Measurements from ENCODE around the gene FAM222A. TPM values are rescaled to one million over a fixed set of nuclear protein-coding genes. Genes with fewer than 3 reads are reported as not detected.

The FAM222A gene
- total RNA-seq, 2 donors from 2014 or later = 0.53 to 0.55 TPM

- ATAC-seq (replicated peaks in 1 of 2) = peak; percentile 45 to 60
Measured at GRCh38 chr12:109696485-109697269, 16.9 kb upstream of the FAM222A start.

GRCh38 chr12:109697270-109697553, 16.4 kb upstream of the FAM222A start:
- no peak for ATAC-seq (replicated peaks in 1 of 2)
- no peak for DNase-seq
- no peak overlapping the region for H3K4me3 Mint-ChIP-seq
- H3K4me1 Mint-ChIP-seq (ENCODE audit: low read depth) = peaks cover 7% of the 10 kb centered on the region
- no peaks in the 10 kb centered on the region for H3K36me3 Mint-ChIP-seq (ENCODE audit: insufficient read depth in 2 of 2)
- H3K27me3 Mint-ChIP-seq (ENCODE audit: low read depth) = peaks cover 21% of the 10 kb centered on the region
- H3K27ac Mint-ChIP-seq = no peak overlapping the region
- no peaks in the 10 kb centered on the region for H3K9me3 Mint-ChIP-seq

More at GRCh38 chr12:109696485-109697269, 16.9 kb upstream of the FAM222A start:
- DNase-seq = peak in 1 of 2 donors; percentile 14
- Mint-ChIP-seq H3K27me3 (ENCODE audit: low read depth) (peaks cover 23% of the 10 kb centered on the region), H3K9me3 (no peaks in the 10 kb centered on the region), H3K36me3 (ENCODE audit: insufficient read depth in 2 of 2) (no peaks in the 10 kb centered on the region), H3K4me1 (ENCODE audit: low read depth) (peaks cover 7% of the 10 kb centered on the region), H3K27ac (no peak overlapping the region), H3K4me3 (no peak overlapping the region)

- H3K27ac Mint-ChIP-seq = no peak overlapping the region
- ATAC-seq (replicated peaks in 1 of 2) = no peak
- no peak for DNase-seq
- H3K36me3 Mint-ChIP-seq (ENCODE audit: insufficient read depth in 2 of 2) = no peaks in the 10 kb centered on the region
- H3K4me3 Mint-ChIP-seq = no peak overlapping the region
- no peaks in the 10 kb centered on the region for H3K9me3 Mint-ChIP-seq
- peaks cover 7% of the 10 kb centered on the region for H3K4me1 Mint-ChIP-seq (ENCODE audit: low read depth)
- peaks cover 13% of the 10 kb centered on the region for H3K27me3 Mint-ChIP-seq (ENCODE audit: low read depth)
Measured at GRCh38 chr12:109697877-109698468, 15.7 kb upstream of the FAM222A start.

GRCh38 chr12:109698820-109699219, 14.8 kb upstream of the FAM222A start:
- H3K27ac Mint-ChIP-seq = no peak overlapping the region
- ATAC-seq (replicated peaks in 1 of 2) = no peak
- peaks cover 7% of the 10 kb centered on the region for H3K4me1 Mint-ChIP-seq (ENCODE audit: low read depth)
- peaks cover 5% of the 10 kb centered on the region for H3K27me3 Mint-ChIP-seq (ENCODE audit: low read depth)
- no peaks in the 10 kb centered on the region for H3K9me3 Mint-ChIP-seq
- no peak overlapping the region for H3K4me3 Mint-ChIP-seq
- no peak for DNase-seq
- no peaks in the 10 kb centered on the region for H3K36me3 Mint-ChIP-seq (ENCODE audit: insufficient read depth in 2 of 2)

- Mint-ChIP-seq H3K9me3 (no peaks in the 10 kb centered on the region), H3K27ac (no peak overlapping the region), H3K36me3 (ENCODE audit: insufficient read depth in 2 of 2) (no peaks in the 10 kb centered on the region), H3K4me1 (ENCODE audit: low read depth) (peaks cover 7% of the 10 kb centered on the region), H3K4me3 (no peak overlapping the region), H3K27me3 (ENCODE audit: low read depth) (no peaks in the 10 kb centered on the region)
- no peak for DNase-seq
- no peak for ATAC-seq (replicated peaks in 1 of 2)
Measured at GRCh38 chr12:109701064-109701463, 12.6 kb upstream of the FAM222A start.

- Mint-ChIP-seq H3K4me3 (no peak overlapping the region), H3K36me3 (ENCODE audit: insufficient read depth in 2 of 2) (no peaks in the 10 kb centered on the region), H3K4me1 (ENCODE audit: low read depth) (no peaks in the 10 kb centered on the region), H3K27me3 (ENCODE audit: low read depth) (no peaks in the 10 kb centered on the region), H3K27ac (no peak overlapping the region), H3K9me3 (no peaks in the 10 kb centered on the region)
- DNase-seq = no peak
- ATAC-seq (replicated peaks in 1 of 2) = no peak
Measured at GRCh38 chr12:109702111-109702841, 11.3 kb upstream of the FAM222A start.

GRCh38 chr12:109703684-109704083, 9.9 kb upstream of the FAM222A start:
- DNase-seq (no peak), ATAC-seq (replicated peaks in 1 of 2) (no peak)
- H3K9me3 Mint-ChIP-seq = no peaks in the 10 kb centered on the region
- H3K4me3 Mint-ChIP-seq = no peak overlapping the region
- H3K4me1 Mint-ChIP-seq (ENCODE audit: low read depth) = no peaks in the 10 kb centered on the region
- H3K27me3 Mint-ChIP-seq (ENCODE audit: low read depth) = no peaks in the 10 kb centered on the region
- H3K27ac Mint-ChIP-seq = no peak overlapping the region
- H3K36me3 Mint-ChIP-seq (ENCODE audit: insufficient read depth in 2 of 2) = no peaks in the 10 kb centered on the region

- peaks cover under 1% of the 10 kb centered on the region for H3K27me3 Mint-ChIP-seq (ENCODE audit: low read depth)
- ATAC-seq (replicated peaks in 1 of 2) (no peak), DNase-seq (no peak)
- H3K27ac Mint-ChIP-seq = no peak overlapping the region
- no peak overlapping the region for H3K4me3 Mint-ChIP-seq
- no peaks in the 10 kb centered on the region for H3K9me3 Mint-ChIP-seq
- no peaks in the 10 kb centered on the region for H3K36me3 Mint-ChIP-seq (ENCODE audit: insufficient read depth in 2 of 2)
- H3K4me1 Mint-ChIP-seq (ENCODE audit: low read depth) = no peaks in the 10 kb centered on the region
Measured at GRCh38 chr12:109704371-109705098, 9.1 kb upstream of the FAM222A start.

GRCh38 chr12:109705291-109705690, 8.3 kb upstream of the FAM222A start:
- ATAC-seq (replicated peaks in 1 of 2) (no peak), DNase-seq (no peak)
- Mint-ChIP-seq H3K4me3 (no peak overlapping the region), H3K27ac (no peak overlapping the region), H3K27me3 (ENCODE audit: low read depth) (peaks cover 8% of the 10 kb centered on the region), H3K4me1 (ENCODE audit: low read depth) (no peaks in the 10 kb centered on the region), H3K36me3 (ENCODE audit: insufficient read depth in 2 of 2) (no peaks in the 10 kb centered on the region), H3K9me3 (no peaks in the 10 kb centered on the region)

- H3K4me3 Mint-ChIP-seq = no peak overlapping the region
- H3K9me3 Mint-ChIP-seq = no peaks in the 10 kb centered on the region
- H3K36me3 Mint-ChIP-seq (ENCODE audit: insufficient read depth in 2 of 2) = no peaks in the 10 kb centered on the region
- no peak for ATAC-seq (replicated peaks in 1 of 2)
- no peak overlapping the region for H3K27ac Mint-ChIP-seq
- H3K27me3 Mint-ChIP-seq (ENCODE audit: low read depth) = peaks cover 17% of the 10 kb centered on the region
- DNase-seq = no peak
- no peaks in the 10 kb centered on the region for H3K4me1 Mint-ChIP-seq (ENCODE audit: low read depth)
Measured at GRCh38 chr12:109706398-109706746, 7.3 kb upstream of the FAM222A start.

- Mint-ChIP-seq H3K9me3 (no peaks in the 10 kb centered on the region), H3K27me3 (ENCODE audit: low read depth) (peaks cover 22% of the 10 kb centered on the region), H3K27ac (no peak overlapping the region), H3K4me3 (no peak overlapping the region), H3K36me3 (ENCODE audit: insufficient read depth in 2 of 2) (no peaks in the 10 kb centered on the region), H3K4me1 (ENCODE audit: low read depth) (no peaks in the 10 kb centered on the region)
- no peak for DNase-seq
- ATAC-seq (replicated peaks in 1 of 2) = no peak
Measured at GRCh38 chr12:109706747-109707469, 6.7 kb upstream of the FAM222A start.

GRCh38 chr12:109707470-109707821, 6.2 kb upstream of the FAM222A start:
- no peak overlapping the region for H3K27ac Mint-ChIP-seq
- ATAC-seq (replicated peaks in 1 of 2) (no peak), DNase-seq (no peak)
- H3K9me3 Mint-ChIP-seq = no peaks in the 10 kb centered on the region
- no peaks in the 10 kb centered on the region for H3K36me3 Mint-ChIP-seq (ENCODE audit: insufficient read depth in 2 of 2)
- H3K4me1 Mint-ChIP-seq (ENCODE audit: low read depth) = no peaks in the 10 kb centered on the region
- H3K27me3 Mint-ChIP-seq (ENCODE audit: low read depth) = peaks cover 25% of the 10 kb centered on the region
- H3K4me3 Mint-ChIP-seq = no peak overlapping the region

GRCh38 chr12:109708939-109709338, 4.7 kb upstream of the FAM222A start:
- Mint-ChIP-seq H3K9me3 (no peaks in the 10 kb centered on the region), H3K36me3 (ENCODE audit: insufficient read depth in 2 of 2) (no peaks in the 10 kb centered on the region), H3K4me3 (no peak overlapping the region), H3K27me3 (ENCODE audit: low read depth) (peaks cover 25% of the 10 kb centered on the region), H3K27ac (no peak overlapping the region), H3K4me1 (ENCODE audit: low read depth) (no peaks in the 10 kb centered on the region)
- no peak for ATAC-seq (replicated peaks in 1 of 2)
- no peak for DNase-seq
